ENCODE data around the gene EDEM3. TPM values are rescaled to one million over a fixed set of nuclear protein-coding genes. Genes with fewer than 3 reads are reported as not detected.

The EDEM3 gene
- 62.4 and 89.5 TPM in 2 replicates for total RNA-seq

DNA sequence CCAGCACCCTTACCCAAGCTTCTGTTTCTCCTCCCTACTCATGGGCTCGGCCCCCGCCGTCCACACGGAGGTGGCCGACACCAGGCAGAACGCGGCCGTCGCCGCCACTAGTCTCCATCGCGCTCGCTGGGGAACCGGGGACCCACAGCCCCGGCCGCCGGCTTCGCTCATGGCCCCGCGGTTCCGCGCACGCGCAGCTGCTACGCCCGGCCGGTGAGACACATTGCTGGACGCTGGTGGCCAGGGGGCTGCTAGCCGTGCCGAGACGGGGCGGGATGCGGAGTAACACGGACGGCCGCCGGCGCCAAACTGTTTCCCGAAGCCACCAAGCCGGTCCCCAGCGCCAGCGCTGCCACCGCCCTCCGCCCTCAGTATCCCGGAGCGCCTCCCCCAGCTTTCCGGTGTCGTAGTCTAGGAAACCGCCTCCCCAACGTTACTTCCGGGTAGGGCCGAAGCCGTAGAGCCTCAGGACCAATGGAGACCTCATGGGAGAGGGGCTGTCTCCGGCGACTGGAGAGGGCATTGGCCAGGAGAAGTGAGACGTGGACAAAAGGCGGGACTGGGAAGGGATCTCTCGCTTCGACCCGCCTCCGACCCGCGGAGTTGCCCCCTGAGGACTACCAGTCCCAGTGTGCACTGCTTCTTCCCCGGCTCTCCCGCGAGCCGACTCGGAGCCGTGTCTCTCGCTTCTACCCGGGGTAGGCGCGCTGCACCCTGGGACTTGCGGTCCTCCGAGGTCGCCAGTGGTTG, at the start of gene EDEM3:
Gene EDEM3 (minus strand): TSS at position 383 of the 750 bp plus-strand sequence. CDS start 212 bp downstream, at position 171.

Other genes starting within 250 kb of the EDEM3 start
- 40.5 and 151 TPM in 2 replicates for gene NIBAN1, start 219.7 kb upstream of the EDEM3 start, total RNA-seq